Nephron (organoid): ENCODE measurements around the gene TLE1.
A peak's percentile ranks its signal among the peaks of the same experiment; 100 is the strongest.

Experiments
- H3K27ac Mint-ChIP-seq, 3 experiments: 2 replicates each; pipeline ENCODE4 v1.8.0; 2020; ENCODE audit warnings: mixed read lengths in 3 of 3, mild to moderate bottlenecking in 2 of 3, moderate library complexity in 1 of 3
- H3K27me3 Mint-ChIP-seq: 2 replicates; pipeline ENCODE4 v1.8.0; 2021; ENCODE audit warnings: low read depth, mild to moderate bottlenecking, moderate library complexity, mixed read lengths
- H3K36me3 Mint-ChIP-seq: 2 replicates; pipeline ENCODE4 v1.8.0; 2020; ENCODE audit warnings: low read depth, mixed read lengths
- H3K4me1 Mint-ChIP-seq: 2 replicates; pipeline ENCODE4 v1.8.0; 2020; ENCODE audit warnings: mixed read lengths
- H3K4me3 Mint-ChIP-seq, 3 experiments: 2 replicates each; pipeline ENCODE4 v1.8.0; 2020; ENCODE audit warnings: mild to moderate bottlenecking in 3 of 3, mixed read lengths in 3 of 3, moderate library complexity in 2 of 3
- H3K9me3 Mint-ChIP-seq: 2 replicates; pipeline ENCODE4 v1.8.0; 2020; ENCODE audit warnings: mixed read lengths
- TF ChIP-seq, protein P1 (sequence below), 3 experiments: fragments of 200-600 bp; sonication (generic); IDR thresholded peaks; one replicate each; pipeline ENCODE4 v1.5.0; 2021; ENCODE audit warnings: antibody characterized with exemption in 3 of 3; ENCODE audit not compliant: unreplicated experiment in 3 of 3

TLE1 gene

DNA sequence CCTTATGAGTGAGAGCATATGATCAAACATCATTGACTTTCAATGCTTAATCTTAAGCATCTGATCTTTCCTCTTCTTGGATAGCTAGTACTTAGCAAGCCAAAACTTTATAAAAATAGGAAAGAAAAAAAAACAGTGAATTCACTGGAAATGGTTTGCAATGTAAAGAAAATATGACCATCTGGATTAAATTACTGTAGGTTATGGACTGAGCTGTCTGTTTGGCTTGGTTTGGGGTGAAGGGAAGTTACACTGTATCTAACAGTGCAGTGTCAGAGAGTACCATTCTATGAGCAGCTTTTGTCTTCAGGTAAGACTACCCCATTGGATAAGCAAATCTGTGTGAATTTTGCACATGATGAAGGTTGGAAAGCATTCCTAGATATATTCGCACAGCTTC lies 151.4 kb downstream of the TLE1 start:
- no peaks in the 10 kb centered on the region for H3K36me3 Mint-ChIP-seq
- H3K27me3 Mint-ChIP-seq: no peaks in the 10 kb centered on the region
- H3K27ac Mint-ChIP-seq: peak overlapping the region; percentile 79 to 92 (median 83)
- no peak overlapping the region for H3K4me3 Mint-ChIP-seq
- no peaks in the 10 kb centered on the region for H3K9me3 Mint-ChIP-seq
- TF ChIP-seq, protein P1, sequence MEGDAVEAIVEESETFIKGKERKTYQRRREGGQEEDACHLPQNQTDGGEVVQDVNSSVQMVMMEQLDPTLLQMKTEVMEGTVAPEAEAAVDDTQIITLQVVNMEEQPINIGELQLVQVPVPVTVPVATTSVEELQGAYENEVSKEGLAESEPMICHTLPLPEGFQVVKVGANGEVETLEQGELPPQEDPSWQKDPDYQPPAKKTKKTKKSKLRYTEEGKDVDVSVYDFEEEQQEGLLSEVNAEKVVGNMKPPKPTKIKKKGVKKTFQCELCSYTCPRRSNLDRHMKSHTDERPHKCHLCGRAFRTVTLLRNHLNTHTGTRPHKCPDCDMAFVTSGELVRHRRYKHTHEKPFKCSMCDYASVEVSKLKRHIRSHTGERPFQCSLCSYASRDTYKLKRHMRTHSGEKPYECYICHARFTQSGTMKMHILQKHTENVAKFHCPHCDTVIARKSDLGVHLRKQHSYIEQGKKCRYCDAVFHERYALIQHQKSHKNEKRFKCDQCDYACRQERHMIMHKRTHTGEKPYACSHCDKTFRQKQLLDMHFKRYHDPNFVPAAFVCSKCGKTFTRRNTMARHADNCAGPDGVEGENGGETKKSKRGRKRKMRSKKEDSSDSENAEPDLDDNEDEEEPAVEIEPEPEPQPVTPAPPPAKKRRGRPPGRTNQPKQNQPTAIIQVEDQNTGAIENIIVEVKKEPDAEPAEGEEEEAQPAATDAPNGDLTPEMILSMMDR (IDR thresholded peaks at IDR 0.05; ENCODE audit: unreplicated experiment in 3 of 3): no peak
- H3K4me1 Mint-ChIP-seq: peaks cover 35% of the 10 kb centered on the region

GRCh38 chr9:81536242-81537025 lies 152.9 kb downstream of the TLE1 start:
- H3K36me3 Mint-ChIP-seq: no peaks in the 10 kb centered on the region
- no peak overlapping the region for H3K27ac Mint-ChIP-seq
- TF ChIP-seq, protein P1 (IDR thresholded peaks at IDR 0.05; ENCODE audit: unreplicated experiment in 3 of 3): no peak

DNA sequence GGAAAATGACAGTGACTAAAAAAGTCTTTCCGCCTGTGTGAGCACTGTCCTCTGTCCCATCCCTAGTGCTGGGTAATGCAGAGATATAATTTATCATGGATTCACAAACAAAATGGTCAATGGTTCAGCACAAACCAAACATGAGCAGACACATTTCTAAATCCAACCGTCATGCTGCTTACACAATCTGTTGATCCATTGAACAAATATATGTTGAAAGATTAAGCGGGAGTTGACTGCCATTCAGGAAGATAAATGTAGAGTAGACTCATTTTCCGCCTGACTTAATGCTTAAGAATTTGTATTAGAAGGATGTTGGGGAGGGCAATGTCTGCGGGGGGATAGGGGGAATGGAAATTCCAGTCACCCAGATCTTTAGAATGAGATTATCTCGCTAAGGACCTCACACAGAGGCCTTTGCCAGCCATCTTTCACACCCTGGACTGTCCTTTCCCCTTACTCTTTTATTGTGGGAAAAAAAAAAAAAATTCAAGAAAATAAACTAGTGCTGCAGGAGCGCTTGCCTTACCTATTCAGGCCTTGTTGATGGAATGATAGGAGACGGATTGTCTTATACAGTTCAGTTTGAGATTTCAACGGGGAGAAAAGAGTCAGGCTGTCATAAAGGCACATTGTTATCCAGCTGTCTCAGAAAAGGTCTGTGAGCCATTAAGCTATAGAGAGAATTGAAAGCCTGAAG lies 153.7 kb downstream of the TLE1 start:
- H3K4me1 Mint-ChIP-seq: peaks cover 24% of the 10 kb centered on the region
- TF ChIP-seq, protein P1 (IDR thresholded peaks at IDR 0.05; ENCODE audit: unreplicated experiment in 3 of 3): no peak
- no peaks in the 10 kb centered on the region for H3K9me3 Mint-ChIP-seq
- H3K4me3 Mint-ChIP-seq: no peak overlapping the region
- peaks cover 4% of the 10 kb centered on the region for H3K27me3 Mint-ChIP-seq
- no peak overlapping the region for H3K27ac Mint-ChIP-seq
- H3K36me3 Mint-ChIP-seq: no peaks in the 10 kb centered on the region

More at GRCh38 chr9:81536242-81537025, 152.9 kb downstream of the TLE1 start:
- Mint-ChIP-seq H3K9me3 (no peaks in the 10 kb centered on the region), H3K4me3 (no peak overlapping the region), H3K4me1 (peaks cover 24% of the 10 kb centered on the region), H3K27me3 (no peaks in the 10 kb centered on the region)

DNA sequence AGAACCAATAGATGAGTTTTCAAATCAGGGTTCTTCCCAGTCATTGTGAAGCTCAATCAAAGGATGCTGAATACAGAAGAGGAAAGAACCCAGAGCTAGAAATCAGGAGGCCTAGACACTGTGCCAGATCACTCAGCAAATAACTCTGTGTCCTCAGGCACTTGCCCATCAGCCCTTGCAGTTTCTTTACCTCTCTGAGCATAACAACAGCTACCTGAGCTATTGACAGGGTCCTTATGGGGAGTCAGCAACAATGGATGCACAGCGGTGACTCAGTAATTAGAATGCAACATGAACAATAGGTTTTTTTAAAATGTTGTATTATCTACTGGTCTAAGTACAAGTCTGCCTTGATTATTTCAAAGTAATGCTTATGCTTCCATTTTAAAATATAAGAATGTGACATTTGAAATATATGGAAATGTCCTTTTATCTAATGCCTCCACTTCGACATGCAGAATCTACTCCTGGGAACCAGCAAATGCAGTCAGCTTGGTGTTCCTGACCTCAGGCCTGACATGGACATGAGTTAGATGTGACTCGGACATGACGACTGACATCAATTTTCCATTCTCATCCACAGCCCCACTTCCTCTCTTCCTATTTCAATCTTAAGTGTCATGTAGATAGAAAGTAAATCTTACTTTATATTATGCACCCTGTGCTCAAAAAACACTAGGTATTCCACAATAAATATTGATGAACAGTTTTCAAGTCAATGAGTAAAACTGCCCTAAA lies 155.0 kb downstream of the TLE1 start:
- no peaks in the 10 kb centered on the region for H3K9me3 Mint-ChIP-seq
- H3K4me3 Mint-ChIP-seq: no peak overlapping the region
- H3K36me3 Mint-ChIP-seq: no peaks in the 10 kb centered on the region
- H3K27ac Mint-ChIP-seq: no peak overlapping the region
- TF ChIP-seq, protein P1 (IDR thresholded peaks at IDR 0.05; ENCODE audit: unreplicated experiment in 3 of 3): no peak
- H3K4me1 Mint-ChIP-seq: peaks cover 15% of the 10 kb centered on the region
- peaks cover 4% of the 10 kb centered on the region for H3K27me3 Mint-ChIP-seq
